SK-N-SH treated with all-trans-retinoic acid at 6 μM for 48 hours (cell line): Measurements from ENCODE around the gene PDRG1.

Experiments used
- ATAC-seq: fragments of 200-7000 bp; cut with Tn5 transposase; 3 replicates; pipeline ENCODE4 v1.9.1; 2020; ENCODE audit warnings: mild to moderate bottlenecking, moderate library complexity
- ARNTL ChIP-seq: fragments of 450-650 bp; formaldehyde crosslinking; IDR thresholded peaks from 2 replicates; pipeline ENCODE4 v1.5.0; 2020; ENCODE audit warnings: low read depth, mild to moderate bottlenecking, moderate library complexity, borderline replicate concordance
- BACH2 ChIP-seq: fragments of 250-450 bp; sonication (Bioruptor Pico); IDR thresholded peaks from 2 replicates; pipeline ENCODE4 v1.9.0; 2021; ENCODE audit warnings: mild to moderate bottlenecking, borderline replicate concordance
- CSDC2 ChIP-seq: fragments of 250-450 bp; sonication (Bioruptor Pico); IDR thresholded peaks from 2 replicates; pipeline ENCODE4 v1.5.0; 2020; ENCODE audit warnings: mild to moderate bottlenecking, moderate library complexity
- ESRRG ChIP-seq: fragments of 250-450 bp; sonication (Bioruptor Pico); IDR thresholded peaks from 2 replicates; pipeline ENCODE4 v1.6.1; 2021; ENCODE audit warnings: mild to moderate bottlenecking
- GLIS3 ChIP-seq: fragments of 250-450 bp; sonication (Bioruptor Pico); IDR thresholded peaks from 2 replicates; pipeline ENCODE4 v1.5.0; 2020; ENCODE audit warnings: mild to moderate bottlenecking, moderate library complexity
- ISL1 ChIP-seq: fragments of 250-450 bp; sonication (Bioruptor Pico); IDR thresholded peaks from 2 replicates; pipeline ENCODE4 v2.1.2; 2022; ENCODE audit warnings: mild to moderate bottlenecking, moderate library complexity
- OSR1 ChIP-seq: fragments of 250-450 bp; sonication (Bioruptor Pico); IDR thresholded peaks from 2 replicates; pipeline ENCODE4 v1.8.0; 2022; ENCODE audit warnings: moderate library complexity, mild to moderate bottlenecking, inconsistent platforms
- POU6F1 ChIP-seq: fragments of 250-450 bp; sonication (Bioruptor Pico); IDR thresholded peaks from 2 replicates; pipeline ENCODE4 v1.8.0; 2021; ENCODE audit warnings: low read depth, mild to moderate bottlenecking, moderate library complexity, borderline replicate concordance
- PPARA ChIP-seq: fragments of 250-450 bp; sonication (Bioruptor Pico); IDR thresholded peaks from 2 replicates; pipeline ENCODE4 v1.5.0; 2020; ENCODE audit warnings: mild to moderate bottlenecking, borderline replicate concordance
- RARB ChIP-seq: fragments of 250-450 bp; sonication (Bioruptor Pico); IDR thresholded peaks from 2 replicates; pipeline ENCODE4 v1.8.0; 2021; ENCODE audit warnings: mild to moderate bottlenecking, moderate library complexity
- TOX ChIP-seq: fragments of 250-450 bp; sonication (Bioruptor Pico); IDR thresholded peaks from 2 replicates; pipeline ENCODE4 v1.8.0; 2021; ENCODE audit warnings: mild to moderate bottlenecking, moderate library complexity, borderline replicate concordance
- ZC3H10 ChIP-seq: fragments of 250-450 bp; sonication (Bioruptor Pico); IDR thresholded peaks from 2 replicates; pipeline ENCODE4 v1.5.1; 2021; ENCODE audit warnings: mild to moderate bottlenecking, moderate library complexity
- ZFP3 ChIP-seq: fragments of 250-450 bp; sonication (Bioruptor Pico); IDR thresholded peaks from 2 replicates; pipeline ENCODE4 v1.5.0; 2020; ENCODE audit warnings: mild to moderate bottlenecking, moderate library complexity
- ZFP30 ChIP-seq: fragments of 450-650 bp; formaldehyde crosslinking; IDR thresholded peaks from 2 replicates; pipeline ENCODE4 v1.5.0; 2022; ENCODE audit warnings: mild to moderate bottlenecking, moderate library complexity
- ZNF565 ChIP-seq: fragments of 450-650 bp; formaldehyde crosslinking; conservative IDR thresholded peaks from 2 replicates; pipeline ENCODE4 v1.5.0; 2020; ENCODE audit warnings: low read depth, mild to moderate bottlenecking, moderate library complexity
- ZNF70 ChIP-seq: fragments of 450-650 bp; formaldehyde crosslinking; IDR thresholded peaks from 2 replicates; pipeline ENCODE4 v1.5.0; 2020; ENCODE audit warnings: mild to moderate bottlenecking, moderate library complexity
- ZNF8 ChIP-seq: fragments of 450-650 bp; formaldehyde crosslinking; IDR thresholded peaks from 2 replicates; pipeline ENCODE4 v1.5.0; 2020; ENCODE audit warnings: mild to moderate bottlenecking, moderate library complexity
- TF ChIP-seq, protein P1 (sequence below): fragments of 250-450 bp; sonication (Bioruptor Pico); IDR thresholded peaks from 2 replicates; pipeline ENCODE4 v1.8.0; 2020; ENCODE audit warnings: mild to moderate bottlenecking, moderate library complexity, borderline replicate concordance
- TF ChIP-seq, protein P2 (sequence below): fragments of 250-450 bp; sonication (Bioruptor Pico); IDR thresholded peaks from 2 replicates; pipeline ENCODE4 v1.5.1; 2021; ENCODE audit warnings: mild to moderate bottlenecking, moderate library complexity
- TF ChIP-seq, protein P3 (sequence below): fragments of 250-450 bp; sonication (Bioruptor Pico); IDR thresholded peaks from 2 replicates; pipeline ENCODE4 v1.5.0; 2020; ENCODE audit warnings: mild to moderate bottlenecking, moderate library complexity

The PDRG1 gene

DNA sequence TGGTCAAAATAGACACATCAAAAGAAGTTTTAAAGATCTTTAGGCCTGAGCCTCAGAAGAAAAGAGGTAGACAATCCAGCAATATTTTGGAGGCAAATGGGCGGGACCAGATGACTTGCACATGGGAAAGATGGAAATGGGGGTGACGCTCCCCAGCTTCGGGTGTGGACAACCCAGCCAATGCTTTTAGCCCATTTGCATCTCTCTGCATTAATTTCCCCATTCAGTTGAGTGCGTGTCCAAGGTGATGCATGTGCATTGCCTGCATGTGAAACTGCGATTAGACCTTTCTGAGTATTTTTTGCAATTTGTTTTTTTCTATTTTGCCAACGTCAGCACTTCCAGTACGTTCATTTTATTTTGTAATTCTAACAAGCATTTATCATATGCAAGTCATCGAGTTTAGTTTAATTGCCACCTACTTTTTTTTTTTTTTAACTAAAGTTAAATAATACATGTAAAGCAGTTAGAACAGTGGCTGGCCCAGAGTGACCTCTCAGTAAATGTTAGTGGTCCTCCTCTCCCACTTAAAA, 24.2 kb downstream of the PDRG1 start:
- TF ChIP-seq CSDC2 (CRISPR knock-in tag) (no peak), BACH2 (CRISPR knock-in tag) (no peak), GLIS3 (CRISPR knock-in tag) (no peak), ZNF70 (CRISPR knock-in tag) (no peak), ARNTL (CRISPR knock-in tag) (no peak), ESRRG (CRISPR knock-in tag) (no peak), ZFP30 (CRISPR knock-in tag) (no peak)
- no peak for ATAC-seq

DNA sequence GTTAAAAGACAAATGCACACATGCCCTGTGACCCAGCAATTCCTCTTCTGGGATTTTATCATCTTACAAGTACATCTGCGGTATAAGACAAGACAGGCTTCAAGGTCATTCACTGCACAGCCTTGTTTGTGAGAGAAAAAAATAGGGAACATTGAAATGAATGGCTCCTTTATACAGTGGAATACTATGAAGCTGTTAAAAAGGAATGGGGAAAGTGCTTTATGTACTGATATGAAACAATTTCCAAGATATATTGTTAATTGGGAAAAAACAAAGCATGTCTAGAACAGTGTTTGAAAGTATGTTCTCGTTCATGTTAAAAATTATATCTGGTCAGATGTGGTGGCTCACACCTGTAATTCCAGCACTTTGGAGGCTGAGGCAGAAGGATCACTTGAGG, 25.4 kb downstream of the PDRG1 start:
- TF ChIP-seq POU6F1 (CRISPR knock-in tag) (no peak), RARB (CRISPR knock-in tag) (no peak), PPARA (no peak), BACH2 (CRISPR knock-in tag) (no peak), ZFP3 (CRISPR knock-in tag) (no peak), OSR1 (CRISPR knock-in tag) (no peak), ZFP30 (CRISPR knock-in tag) (no peak), ARNTL (CRISPR knock-in tag) (no peak)
- TF ChIP-seq, protein P1, sequence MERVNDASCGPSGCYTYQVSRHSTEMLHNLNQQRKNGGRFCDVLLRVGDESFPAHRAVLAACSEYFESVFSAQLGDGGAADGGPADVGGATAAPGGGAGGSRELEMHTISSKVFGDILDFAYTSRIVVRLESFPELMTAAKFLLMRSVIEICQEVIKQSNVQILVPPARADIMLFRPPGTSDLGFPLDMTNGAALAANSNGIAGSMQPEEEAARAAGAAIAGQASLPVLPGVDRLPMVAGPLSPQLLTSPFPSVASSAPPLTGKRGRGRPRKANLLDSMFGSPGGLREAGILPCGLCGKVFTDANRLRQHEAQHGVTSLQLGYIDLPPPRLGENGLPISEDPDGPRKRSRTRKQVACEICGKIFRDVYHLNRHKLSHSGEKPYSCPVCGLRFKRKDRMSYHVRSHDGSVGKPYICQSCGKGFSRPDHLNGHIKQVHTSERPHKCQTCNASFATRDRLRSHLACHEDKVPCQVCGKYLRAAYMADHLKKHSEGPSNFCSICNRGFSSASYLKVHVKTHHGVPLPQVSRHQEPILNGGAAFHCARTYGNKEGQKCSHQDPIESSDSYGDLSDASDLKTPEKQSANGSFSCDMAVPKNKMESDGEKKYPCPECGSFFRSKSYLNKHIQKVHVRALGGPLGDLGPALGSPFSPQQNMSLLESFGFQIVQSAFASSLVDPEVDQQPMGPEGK, result no peak
- TF ChIP-seq, protein P2, sequence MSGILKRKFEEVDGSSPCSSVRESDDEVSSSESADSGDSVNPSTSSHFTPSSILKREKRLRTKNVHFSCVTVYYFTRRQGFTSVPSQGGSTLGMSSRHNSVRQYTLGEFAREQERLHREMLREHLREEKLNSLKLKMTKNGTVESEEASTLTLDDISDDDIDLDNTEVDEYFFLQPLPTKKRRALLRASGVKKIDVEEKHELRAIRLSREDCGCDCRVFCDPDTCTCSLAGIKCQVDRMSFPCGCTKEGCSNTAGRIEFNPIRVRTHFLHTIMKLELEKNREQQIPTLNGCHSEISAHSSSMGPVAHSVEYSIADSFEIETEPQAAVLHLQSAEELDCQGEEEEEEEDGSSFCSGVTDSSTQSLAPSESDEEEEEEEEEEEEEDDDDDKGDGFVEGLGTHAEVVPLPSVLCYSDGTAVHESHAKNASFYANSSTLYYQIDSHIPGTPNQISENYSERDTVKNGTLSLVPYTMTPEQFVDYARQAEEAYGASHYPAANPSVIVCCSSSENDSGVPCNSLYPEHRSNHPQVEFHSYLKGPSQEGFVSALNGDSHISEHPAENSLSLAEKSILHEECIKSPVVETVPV, result no peak
- TF ChIP-seq, all 23 proteins: peak for 0
- no peak for ATAC-seq

- ATAC-seq, result no peak
- no peak for TF ChIP-seq ZC3H10
- no peak for TF ChIP-seq ZNF8 (CRISPR knock-in tag)
- TF ChIP-seq TOX (CRISPR knock-in tag), result no peak
- TF ChIP-seq ZFP3 (CRISPR knock-in tag), result no peak
- TF ChIP-seq ZNF70 (CRISPR knock-in tag), result no peak
- no peak for TF ChIP-seq CSDC2 (CRISPR knock-in tag)
- no peak for TF ChIP-seq ZNF565
- TF ChIP-seq ZFP30 (CRISPR knock-in tag), result no peak
- no peak for TF ChIP-seq OSR1 (CRISPR knock-in tag)
- TF ChIP-seq ESRRG (CRISPR knock-in tag), result no peak
- TF ChIP-seq POU6F1 (CRISPR knock-in tag), result no peak
- TF ChIP-seq, protein P3, sequence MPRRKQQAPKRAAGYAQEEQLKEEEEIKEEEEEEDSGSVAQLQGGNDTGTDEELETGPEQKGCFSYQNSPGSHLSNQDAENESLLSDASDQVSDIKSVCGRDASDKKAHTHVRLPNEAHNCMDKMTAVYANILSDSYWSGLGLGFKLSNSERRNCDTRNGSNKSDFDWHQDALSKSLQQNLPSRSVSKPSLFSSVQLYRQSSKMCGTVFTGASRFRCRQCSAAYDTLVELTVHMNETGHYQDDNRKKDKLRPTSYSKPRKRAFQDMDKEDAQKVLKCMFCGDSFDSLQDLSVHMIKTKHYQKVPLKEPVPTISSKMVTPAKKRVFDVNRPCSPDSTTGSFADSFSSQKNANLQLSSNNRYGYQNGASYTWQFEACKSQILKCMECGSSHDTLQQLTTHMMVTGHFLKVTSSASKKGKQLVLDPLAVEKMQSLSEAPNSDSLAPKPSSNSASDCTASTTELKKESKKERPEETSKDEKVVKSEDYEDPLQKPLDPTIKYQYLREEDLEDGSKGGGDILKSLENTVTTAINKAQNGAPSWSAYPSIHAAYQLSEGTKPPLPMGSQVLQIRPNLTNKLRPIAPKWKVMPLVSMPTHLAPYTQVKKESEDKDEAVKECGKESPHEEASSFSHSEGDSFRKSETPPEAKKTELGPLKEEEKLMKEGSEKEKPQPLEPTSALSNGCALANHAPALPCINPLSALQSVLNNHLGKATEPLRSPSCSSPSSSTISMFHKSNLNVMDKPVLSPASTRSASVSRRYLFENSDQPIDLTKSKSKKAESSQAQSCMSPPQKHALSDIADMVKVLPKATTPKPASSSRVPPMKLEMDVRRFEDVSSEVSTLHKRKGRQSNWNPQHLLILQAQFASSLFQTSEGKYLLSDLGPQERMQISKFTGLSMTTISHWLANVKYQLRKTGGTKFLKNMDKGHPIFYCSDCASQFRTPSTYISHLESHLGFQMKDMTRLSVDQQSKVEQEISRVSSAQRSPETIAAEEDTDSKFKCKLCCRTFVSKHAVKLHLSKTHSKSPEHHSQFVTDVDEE (CRISPR knock-in tag), result no peak
- no peak for TF ChIP-seq PPARA
- no peak for TF ChIP-seq ISL1
These were observed 26.2 kb downstream of the PDRG1 start for GRCh38 chr20:31925631-31926030.
